DMS 273 (cell line): Measurements from ENCODE around the gene DLX2.

Source experiments
- DNase-seq: peaks from one replicate; lab custom pipeline; 2025; ENCODE audit not compliant: unreplicated experiment; lab: John Stamatoyannopoulos, UW

Gene DLX2

DNA sequence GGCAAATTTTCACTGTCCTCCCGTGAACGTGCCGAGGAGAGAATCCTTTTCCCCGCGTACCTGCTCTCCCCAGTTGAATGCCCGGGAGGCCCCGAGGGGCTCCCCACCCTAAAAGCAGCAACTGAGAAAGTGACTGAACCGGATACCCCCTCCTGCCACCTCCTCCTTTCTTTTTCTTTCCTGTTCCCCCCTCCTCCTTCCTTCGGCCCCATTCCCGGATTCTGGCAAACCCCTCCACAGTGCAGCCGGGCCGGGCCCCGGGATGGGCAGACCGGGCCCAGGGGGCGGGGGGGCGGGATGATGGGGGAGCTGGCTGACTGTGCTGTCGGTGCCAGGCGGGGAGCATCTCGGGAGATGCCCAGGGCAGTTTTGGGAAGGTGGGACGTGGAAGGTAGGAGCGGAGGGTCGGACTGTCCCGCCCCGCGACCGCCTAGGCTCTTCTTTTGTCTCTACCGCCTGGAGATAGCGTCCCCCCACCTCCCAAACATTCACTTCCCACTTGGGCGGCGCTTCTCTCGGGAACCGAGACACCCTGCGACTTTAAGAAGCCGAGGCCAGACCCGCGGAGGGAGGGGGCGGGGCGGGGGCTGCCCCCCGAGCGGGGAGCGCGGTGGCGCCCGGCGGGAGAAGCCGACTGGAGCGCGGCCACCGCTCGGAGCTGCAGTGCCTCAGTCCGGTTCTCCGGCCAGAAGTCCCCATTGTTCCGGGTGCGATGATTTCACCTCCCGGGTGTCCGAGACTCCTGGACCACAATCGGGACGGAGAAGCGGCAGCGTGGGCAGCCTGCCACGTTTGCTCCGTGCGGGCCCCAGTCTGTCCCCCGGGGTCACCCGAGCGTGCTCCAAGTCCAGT lies 8.2 kb downstream of the DLX2 start:
- DNase-seq = peak; percentile 73

DNA sequence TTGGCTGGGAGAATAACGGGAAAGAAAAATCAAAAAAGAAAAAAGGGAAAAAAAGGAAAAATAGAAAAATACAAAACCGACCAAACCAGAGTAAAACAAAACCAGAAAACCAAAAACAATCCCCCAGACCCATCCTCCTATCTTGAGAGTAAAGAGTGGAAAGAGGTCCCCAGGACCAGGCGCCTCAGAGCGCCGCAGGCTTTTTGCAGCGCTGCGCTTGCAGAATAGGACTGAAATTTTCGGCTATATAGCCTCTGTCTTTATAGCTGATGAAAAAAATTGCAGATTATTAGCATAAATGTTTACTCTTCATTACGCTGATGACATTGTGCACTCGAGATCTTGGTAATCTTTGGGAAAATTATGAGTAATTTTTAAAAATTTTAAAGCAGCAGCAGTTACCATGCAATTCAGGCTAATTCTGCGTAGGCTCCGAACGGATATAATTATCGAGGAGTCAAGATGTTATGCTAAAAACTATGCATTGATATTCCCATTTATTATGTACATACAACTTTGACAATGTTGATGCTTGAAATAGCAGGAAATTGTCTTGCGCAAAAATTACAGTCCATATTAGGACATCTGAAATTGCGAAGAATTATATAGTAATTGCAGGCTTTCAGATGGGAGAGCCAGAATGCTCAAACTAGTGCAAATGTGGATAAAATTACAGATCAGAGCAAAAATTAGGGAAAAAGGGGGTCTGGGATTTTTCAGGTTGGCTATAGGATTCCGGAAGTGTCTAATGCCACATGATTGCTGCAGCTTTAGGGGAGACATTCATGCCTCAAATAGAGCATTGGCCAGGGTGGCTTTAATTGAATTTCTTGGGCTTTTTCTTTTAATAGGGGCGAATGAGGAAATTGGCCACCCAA lies 9.0 kb downstream of the DLX2 start:
- DNase-seq = no peak

- DNase-seq = no peak
Measured at GRCh38 chr2:172092716-172093415, 9.8 kb downstream of the DLX2 start.

DNA sequence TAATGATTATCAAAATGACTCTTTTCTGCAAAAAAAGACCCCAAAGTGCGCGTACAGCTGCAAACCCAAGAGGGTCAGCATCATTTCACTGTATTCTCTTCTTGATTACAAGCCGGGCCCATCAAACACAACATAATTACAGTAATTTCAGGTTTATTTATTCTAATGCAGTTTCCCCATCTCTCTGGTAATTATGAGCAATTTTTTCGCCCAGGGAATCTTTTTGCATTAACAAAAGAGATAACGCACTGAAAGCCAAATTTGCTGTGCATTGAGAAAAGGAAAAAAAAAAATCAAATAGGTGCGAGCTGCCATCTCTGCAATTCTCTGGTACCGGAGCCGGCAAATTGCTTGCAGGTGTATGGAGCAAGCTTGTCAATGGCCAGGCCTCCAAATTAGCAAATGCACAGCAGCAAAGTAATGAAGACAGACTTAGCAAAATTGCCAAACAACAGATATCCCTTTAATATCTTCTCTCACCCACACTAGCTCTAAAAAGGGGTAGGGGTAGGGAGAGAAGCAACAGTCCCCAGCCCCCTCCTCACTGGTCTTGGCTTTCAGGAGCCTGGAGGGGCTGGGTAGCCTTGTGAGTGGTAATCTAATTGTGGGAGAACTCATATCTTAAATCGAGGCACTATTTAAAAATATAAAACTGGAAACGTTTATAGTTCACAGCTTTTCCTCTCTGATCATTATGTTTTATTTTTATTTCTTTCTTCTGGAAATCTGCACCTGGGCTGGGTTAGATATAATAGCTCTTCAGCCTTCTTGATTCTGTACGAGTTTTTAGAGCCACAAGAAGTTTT lies 10.7 kb downstream of the DLX2 start:
- DNase-seq = no peak

GRCh38 chr2:172091000-172091641 lies 11.6 kb downstream of the DLX2 start:
- no peak for DNase-seq

DNA sequence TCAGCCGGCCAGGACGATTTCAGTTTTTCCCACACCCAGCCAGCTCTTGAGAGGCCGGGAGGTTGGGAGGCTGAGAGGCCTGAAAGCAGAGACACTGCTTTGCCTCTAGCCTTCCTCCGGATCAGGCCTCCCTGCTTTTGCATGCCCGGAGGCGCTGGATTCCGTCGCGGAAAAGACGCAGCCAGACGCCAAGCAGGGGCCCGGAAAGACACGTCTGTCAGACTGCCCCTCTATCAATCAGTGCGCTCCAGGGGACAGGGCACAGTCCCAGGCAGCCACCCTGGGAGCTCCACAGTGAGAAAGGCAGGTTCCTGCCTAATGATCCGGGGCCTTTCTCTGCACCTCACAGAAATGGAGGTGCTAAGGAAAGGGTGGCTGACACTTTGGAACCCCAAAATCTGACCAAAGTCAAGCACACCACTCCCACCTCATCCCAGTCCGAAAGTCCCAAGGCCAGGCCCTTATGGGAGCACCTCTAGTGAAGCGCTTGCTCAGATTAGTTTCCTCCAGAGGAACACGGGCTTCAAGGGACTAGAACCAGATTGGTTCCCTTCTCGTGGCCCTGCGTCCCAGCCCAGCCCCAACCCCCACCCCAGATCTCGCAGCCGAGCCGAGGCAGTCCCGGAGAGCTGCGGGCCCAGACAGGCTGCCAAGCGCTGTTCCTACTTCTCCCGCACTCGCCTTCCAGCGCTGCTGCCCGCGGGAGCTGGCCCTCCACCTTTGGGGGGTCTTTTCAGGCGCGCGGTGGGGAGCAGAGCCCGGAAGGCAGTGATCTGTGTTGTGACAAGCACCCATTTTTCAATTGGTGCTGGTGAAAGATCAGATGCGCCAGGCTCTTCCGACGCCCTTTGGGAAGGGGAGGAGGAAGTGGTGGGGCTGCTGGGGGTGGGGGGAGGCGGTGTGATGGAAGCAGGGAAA lies 12.4 kb downstream of the DLX2 start:
- no peak for DNase-seq

DNA sequence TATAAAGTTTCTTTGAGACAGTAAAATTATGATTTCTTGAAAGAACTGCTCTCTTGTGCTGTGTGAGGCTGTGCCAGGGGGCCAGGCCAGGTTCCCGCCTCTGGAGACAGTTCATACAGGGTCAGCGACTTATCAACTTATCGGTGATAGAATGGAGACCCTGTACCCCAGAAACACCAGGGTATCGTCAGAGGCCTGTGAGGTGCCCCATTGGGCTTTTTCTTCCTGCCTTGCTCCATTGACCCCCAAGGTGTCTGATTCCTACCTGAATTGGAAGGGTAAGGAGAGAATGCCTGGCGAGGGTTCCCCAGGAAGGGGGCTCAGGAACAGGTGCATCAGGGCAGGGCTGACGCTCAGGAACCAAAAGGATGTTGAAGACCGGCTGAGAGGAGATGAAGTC lies 13.1 kb downstream of the DLX2 start:
- DNase-seq = no peak

DNA sequence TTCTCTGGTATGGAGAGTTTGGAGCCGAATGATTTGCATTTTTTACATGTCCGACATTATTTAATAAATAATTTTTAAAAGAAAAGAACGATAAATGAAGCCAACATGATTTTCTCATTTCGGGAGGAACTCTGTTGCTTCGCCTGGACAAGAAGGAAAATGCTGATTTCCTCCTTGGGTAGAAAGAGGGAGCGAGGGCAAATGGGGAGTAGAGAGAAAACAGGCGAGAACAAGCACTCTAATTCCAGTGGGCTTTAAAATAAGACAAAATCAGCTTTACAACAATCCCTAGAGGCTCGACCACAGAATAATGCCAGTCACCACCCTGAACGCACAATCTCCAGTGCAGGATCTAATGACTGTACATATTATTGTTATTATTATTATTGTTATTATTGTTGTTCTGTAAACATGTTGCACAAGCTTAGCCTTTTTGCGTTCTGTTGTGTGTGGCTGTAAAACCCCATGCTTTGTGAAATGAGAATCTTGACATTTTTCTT lies 13.6 kb downstream of the DLX2 start:
- no peak for DNase-seq

DNA sequence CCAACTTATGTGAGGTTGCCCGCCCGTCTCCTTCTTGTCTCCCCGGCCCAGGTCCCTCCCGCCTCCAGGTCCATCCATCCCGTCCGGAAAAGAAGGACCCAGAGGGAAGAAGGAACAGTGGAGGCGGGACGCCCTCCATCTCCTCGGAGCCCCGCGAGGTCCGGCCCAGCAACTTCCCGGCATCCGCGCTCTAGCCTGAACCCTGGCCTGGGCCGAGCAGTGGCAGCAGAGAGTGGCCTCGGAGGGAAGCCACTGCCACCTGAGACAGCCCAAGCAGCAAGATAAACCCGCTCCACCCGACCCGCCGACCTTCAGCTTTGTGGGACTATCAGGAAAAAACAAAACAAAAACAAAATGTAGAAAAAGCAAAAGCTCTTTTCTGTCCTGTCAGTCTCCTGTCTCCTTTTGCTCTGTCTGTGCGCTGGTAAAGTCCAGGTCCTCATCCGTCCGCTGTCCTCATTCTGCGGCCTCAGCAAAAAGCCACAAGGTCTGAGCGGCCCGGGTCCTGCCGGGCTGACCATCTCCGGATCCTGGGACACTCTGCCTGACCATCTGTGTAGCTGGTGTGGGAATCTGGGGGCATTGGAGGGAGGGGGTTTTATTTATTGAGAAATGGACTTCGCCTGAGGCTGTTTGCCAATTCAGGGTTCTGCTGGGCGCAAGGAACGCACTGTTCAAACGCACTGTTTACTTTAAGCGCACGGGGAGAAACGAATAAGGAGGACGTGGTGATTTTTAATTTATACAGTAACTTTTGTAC lies 14.3 kb downstream of the DLX2 start:
- DNase-seq = no peak

- no peak for DNase-seq
Measured at GRCh38 chr2:172087780-172088244, 14.9 kb downstream of the DLX2 start.

GRCh38 chr2:172087207-172087779 lies 15.4 kb downstream of the DLX2 start:
- no peak for DNase-seq

- peak; percentile 56 for DNase-seq
Measured at GRCh38 chr2:172086241-172087206, 16.2 kb downstream of the DLX2 start.

GRCh38 chr2:172085460-172086159 lies 17.1 kb downstream of the DLX2 start, which contains the start of gene DLX1:
DLX1 (plus strand) TSS chr2:172085507; CDS start chr2:172085678, 171 bp downstream.
- DNase-seq = peak; percentile 82

DNA sequence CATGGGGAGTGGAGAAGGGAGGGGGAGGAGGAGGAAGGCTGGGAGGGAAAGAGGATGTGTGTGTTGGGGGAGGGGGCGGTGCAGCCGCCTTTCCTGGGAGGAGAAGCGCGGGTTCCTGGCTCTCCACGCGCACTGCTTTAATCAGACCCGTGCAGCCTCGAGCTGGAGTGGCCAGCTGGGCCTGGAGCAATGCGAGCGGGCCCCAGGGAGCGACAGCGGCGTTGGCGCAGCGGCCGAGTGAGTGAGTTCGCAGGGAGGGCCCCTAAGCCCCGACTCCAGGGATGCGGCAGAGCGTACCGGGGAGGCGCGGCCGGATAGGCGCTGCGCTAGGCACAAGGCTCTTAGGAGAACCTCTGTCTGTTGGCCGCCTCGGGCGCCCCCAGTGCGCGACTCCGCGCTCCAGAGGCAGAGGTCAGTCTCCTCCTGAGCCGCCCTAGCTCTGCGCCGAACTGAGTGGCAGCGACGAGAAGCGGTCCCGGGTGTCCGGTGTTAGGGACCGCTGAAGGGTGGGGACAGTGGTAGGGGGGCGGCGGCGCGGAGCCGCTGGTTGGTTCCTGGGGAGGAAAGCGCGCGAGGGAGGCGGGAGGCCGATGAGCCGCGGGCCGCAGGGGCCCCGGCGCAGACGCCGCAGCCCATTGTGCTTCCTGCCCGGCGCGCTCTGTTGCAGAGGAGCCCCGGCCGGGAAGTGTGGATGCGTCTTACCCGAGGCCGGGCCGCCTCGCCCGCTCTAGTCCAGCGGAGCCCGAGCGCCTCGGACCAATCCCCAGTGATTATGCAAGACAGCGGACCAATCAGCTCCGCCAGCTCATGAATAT lies 17.8 kb downstream of the DLX2 start:
- peak; percentile 98 for DNase-seq

GRCh38 chr2:172084395-172084644 lies 18.4 kb downstream of the DLX2 start:
- DNase-seq = peak; percentile 92
